AG08395 (cell line): ENCODE measurements around the gene WWP2.
A peak's percentile ranks its signal among the peaks of the same experiment; 100 is the strongest.

Experiments used
- DNase-seq: peaks from one replicate; pipeline ENCODE4 v3.0.0; 2012; ENCODE audit warnings: mixed read lengths, low spot score

The WWP2 gene

DNA sequence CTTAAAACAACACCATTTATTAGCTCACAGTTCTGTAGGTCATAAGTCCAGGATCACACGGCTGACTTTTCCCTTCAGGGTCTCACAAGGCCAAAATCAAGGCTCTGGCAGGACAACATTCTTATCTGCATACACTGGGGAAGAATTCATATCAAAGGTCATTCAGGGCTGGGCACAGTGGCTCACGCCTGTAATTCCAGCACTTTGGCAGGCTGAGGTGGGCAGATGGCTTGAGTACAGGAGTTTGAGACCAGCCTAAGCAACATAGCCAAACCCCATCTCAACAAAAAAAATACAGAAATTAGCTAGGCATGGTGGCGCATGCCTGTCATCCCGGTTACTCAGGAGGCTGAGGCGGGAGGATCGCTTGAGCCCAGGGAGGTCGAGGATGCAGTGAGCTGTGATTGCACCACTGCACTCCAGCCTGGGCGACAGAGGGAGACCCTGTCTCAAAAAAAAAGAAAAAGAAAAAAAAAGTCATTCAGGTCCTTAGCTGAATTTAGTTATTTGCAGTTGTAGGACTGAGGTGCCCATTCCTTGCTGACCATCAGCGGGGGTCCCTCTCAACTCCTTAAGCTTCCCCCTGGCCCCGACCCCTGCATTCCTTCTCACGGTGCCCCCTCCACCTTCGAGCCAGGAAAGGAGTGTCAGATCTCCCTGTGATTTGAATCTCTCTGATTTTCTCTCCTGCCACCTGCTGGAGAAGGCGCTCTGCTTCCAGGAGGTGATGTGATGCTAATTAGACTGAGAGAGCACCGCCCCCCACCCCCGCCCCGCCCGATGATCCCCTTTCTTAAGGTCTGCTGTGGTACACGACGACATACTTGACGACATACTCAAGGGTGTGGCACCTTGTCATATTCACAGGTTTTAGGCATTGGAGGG, 97.2 kb downstream of the WWP2 start:
- no peak for DNase-seq

GRCh38 chr16:69860233-69861231, 98.4 kb downstream of the WWP2 start:
- no peak for DNase-seq

- DNase-seq = peak; percentile 79
Observed at GRCh38 chr16:69861292-69862030, 99.3 kb downstream of the WWP2 start.

DNA sequence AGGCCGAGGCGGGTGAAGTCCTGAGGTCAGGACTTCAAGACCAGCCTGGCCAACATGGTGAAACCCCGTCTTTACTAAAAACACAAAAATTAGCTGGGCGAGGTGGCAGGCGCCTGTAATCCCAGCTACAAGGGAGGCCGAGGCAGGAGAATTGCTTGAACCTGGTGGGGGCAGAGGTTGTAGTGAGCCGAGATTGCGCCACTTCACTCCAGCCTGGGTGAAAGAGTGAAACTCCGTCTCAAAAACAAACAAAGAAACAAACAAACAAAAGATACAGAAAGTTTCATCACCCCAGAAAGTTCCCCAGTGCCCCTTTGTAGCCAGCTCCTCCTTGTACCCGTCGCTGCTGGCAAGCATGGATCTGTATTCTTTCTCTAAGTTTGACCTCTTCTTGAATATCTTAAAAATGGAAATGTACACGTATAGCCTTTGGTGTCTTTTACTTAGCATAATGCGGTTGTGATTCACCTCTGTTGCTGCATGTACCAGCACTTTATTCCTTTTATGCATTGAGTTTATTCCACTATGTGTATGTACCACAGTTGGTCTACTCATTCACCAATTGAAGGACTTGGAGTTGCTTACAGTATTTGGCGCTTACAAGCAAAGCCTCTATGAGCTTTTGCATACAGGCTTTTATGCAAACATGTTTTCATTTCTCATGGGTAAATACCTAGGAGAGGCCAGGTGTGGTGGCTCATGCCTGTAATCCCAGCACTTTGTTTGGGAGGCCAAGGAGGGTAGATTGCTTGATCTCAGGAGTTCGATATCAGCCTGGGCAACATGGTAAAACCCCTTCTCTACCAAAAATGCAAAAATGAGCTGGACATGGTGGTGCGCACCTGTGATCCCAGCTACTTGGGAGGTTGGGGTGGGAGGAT, 101.5 kb downstream of the WWP2 start:
- DNase-seq = no peak

GRCh38 chr16:69865701-69866100, 103.6 kb downstream of the WWP2 start:
- peak; percentile 45 for DNase-seq

- DNase-seq = peak; percentile 26
Observed at GRCh38 chr16:69867784-69868560, 105.8 kb downstream of the WWP2 start.

DNA sequence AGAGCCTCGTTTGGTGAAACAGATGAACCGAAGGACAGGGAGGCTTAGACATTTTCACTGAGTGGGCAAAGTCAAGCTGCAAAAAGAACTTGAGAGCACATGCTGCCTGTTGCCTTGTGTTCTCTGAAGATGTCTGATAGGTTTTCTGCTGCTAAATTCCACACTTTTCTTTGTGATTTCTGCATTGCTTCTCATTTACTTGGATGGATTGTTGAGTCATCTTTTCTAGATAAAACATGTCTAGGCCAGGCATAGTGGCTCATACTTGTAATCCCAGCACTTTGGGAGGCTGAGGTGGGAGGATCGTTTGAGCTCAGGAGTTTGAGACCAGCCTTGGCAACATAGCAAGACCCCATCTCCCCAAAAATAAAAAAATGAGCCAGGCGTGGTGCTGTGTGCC, 108.6 kb downstream of the WWP2 start:
- DNase-seq = no peak

GRCh38 chr16:69871708-69872107, 109.6 kb downstream of the WWP2 start:
- no peak for DNase-seq

DNA sequence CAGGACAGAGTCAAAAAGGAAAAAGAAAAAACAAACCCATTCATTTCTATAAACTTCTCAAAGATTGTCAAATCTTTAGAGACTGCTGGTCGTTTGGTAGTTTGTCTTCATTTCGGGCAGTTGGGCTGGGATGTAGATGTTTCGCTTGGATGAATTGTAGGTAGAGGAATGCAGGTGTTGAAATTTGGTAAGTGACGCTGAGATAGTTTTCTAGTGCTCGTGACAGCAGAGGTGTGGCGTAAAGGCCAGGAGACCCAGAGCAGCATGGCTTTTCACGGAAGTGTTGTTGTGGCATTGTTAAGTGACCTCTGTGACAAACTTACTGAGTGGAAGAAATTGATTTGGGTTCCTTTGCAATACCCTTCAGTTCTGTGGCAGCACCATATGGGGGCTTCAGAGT, 110.8 kb downstream of the WWP2 start:
- no peak for DNase-seq

DNA sequence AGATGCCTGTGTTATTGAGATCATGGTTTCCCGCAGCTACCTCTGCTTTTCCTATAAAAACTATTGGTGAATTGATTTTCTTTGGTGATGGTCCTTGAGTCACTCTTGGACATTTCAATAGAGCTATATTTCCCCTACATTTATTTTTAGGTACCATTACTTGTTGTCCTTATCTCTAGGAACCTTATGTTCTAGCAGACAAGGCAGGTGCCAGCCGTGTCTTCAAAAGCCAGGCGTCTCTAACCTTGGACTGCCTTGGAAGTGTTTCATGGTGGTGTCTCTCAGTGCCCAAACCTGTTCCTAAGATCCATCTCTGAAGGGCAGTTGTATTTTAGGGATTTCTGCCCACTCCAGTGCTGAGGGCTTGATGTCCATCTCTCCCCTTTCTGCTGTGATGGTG, 111.7 kb downstream of the WWP2 start:
- no peak for DNase-seq

DNA sequence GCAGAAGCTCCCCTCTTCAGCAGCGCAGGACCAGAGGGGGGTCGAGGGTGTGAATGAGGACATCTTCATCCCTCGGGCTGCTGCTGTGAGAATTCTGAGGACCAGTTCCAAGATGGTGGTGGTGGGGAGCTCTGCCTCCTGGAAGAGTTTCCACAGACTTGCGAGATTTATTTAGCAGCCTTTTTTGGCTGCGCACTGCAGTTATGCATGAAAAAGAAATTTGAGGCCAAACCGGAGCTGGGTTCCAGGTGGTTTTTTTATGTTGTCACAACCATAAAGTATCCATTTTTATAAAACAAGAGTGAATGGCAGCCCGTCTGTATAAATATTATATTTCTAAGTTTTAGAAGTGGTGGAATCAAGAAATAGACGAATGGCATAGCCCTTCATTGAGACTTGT, 112.1 kb downstream of the WWP2 start:
- no peak for DNase-seq

GRCh38 chr16:69880640-69881133, 118.6 kb downstream of the WWP2 start:
- peak; percentile 76 for DNase-seq

DNA sequence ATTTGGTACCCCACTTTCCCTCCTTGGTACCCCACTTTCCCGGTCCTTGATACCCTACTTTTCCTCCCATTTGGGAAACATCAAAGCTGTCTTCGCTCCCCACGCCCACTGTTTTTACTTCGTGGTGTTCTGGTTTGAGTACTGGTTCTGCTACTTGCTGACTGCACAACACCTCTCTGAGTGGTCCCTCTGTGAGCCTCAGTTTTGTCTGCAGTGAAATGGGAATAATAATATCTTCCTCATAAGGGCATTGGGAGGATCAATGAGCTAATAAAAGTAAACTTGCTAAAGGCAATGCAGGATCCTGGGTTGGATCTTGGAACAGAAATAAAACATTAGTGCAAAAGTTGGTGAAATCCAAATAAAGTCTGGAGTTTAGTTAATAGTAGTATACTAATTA, 119.0 kb downstream of the WWP2 start:
- no peak for DNase-seq

DNA sequence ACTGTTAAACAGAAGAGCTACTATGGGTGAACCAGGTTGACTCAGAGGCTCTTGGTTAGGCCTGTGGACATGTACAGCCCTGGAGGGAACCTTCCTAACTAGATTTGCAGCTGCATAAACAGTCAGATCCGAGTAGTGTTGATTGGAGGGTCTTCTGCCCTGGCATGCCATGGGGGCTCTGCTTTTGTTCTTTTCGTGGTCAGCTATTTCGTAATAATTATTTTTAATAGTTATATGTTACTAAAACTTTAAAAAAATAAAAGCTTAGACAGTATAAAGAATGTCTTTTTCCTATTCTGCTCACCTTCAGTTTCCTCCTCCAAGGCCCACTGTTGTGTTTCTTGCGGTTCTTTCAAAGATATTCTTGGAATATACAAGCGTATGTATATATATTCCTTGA, 121.6 kb downstream of the WWP2 start:
- DNase-seq = no peak

DNA sequence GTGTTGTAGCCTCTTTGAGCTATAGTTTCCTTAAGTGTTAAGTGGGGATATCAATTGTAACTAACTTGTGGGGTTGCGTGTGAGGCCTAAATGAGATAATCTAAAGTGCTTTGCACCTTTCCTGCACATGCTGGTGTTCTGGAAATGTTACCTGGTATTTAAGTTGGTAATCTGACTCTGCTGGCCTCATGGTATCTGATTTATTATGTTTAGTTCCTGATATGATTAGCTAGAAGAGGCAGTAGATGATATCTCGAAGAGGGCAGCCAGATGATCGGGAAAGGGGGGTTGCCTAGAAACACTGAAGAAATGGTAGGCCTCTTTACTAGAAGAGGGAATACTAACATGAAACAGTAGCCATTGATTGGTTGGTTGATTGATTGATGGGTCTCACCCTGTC, 123.6 kb downstream of the WWP2 start:
- no peak for DNase-seq

DNA sequence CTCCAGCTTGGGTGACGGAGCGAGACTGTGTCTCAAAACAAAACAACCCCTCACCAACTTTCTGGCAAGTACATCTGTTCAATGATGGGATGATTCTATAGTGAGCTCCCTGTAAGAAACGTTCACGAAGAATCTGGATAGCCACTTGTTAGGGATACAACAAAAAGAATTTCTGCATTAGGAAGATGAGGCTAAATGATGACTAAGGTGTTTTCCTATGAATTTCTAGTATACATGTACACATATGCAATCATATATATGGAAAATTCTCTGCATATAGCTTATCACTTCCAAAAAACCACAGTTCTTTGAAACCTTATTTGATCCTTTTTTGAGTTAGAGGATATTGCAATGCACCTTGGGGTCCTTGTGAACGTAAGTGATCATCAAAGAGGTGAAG, 124.6 kb downstream of the WWP2 start:
- DNase-seq = no peak

GRCh38 chr16:69888005-69888590, 126.0 kb downstream of the WWP2 start:
- no peak for DNase-seq

GRCh38 chr16:69889295-69889964, 127.3 kb downstream of the WWP2 start:
- no peak for DNase-seq
